CD14-positive monocyte (primary cell): ENCODE data around the gene ZSCAN22. TPM values are rescaled to one million over a fixed set of nuclear protein-coding genes. Genes with fewer than 3 reads are reported as not detected.

Experiments
- DNase-seq, 3 donors: peaks; one replicate each; pipeline ENCODE4 v3.0.0-alpha.2; 2011 to 2022
- H2AFZ ChIP-seq: 2 replicates; pipeline ENCODE4 v1.6.0; 2012; ENCODE audit warnings: mild to moderate bottlenecking, low read depth, low read length, inconsistent platforms; ENCODE audit not compliant: insufficient read depth, poor library complexity, severe bottlenecking
- H3K27ac ChIP-seq, 2 donors: 1 replicate in 1 of 2; 2 replicates in 1 of 2; pipeline ENCODE4 v1.5.1; 2012 to 2013; ENCODE audit warnings: low read length in 2 of 2, control low read depth in 1 of 2, inconsistent platforms in 1 of 2, low read depth in 1 of 2, mild to moderate bottlenecking in 1 of 2
- H3K27me3 ChIP-seq, 2 donors: one replicate each; pipeline versions ENCODE4 v1.6.0 to v1.6.1; 2011 to 2013; ENCODE audit warnings: low read length in 2 of 2; ENCODE audit not compliant: control insufficient read depth in 2 of 2, insufficient read depth in 2 of 2
- H3K36me3 ChIP-seq, 2 donors: replicated peaks in 1 of 2; 1 replicate in 1 of 2; 2 replicates in 1 of 2; pipeline versions ENCODE4 v1.5.1 to v1.6.1; 2012 to 2013; ENCODE audit warnings: low read length in 2 of 2, control low read depth in 1 of 2, inconsistent platforms in 1 of 2, mild to moderate bottlenecking in 1 of 2; ENCODE audit not compliant: insufficient read depth in 2 of 2, control insufficient read depth in 1 of 2
- H3K4me1 ChIP-seq, 2 donors: 1 replicate in 1 of 2; 2 replicates in 1 of 2; pipeline versions ENCODE4 v1.5.1 to v1.6.1; 2012 to 2013; ENCODE audit warnings: low read length in 2 of 2, control low read depth in 1 of 2, inconsistent platforms in 1 of 2, mild to moderate bottlenecking in 1 of 2, moderate library complexity in 1 of 2; ENCODE audit not compliant: insufficient read depth in 2 of 2, control insufficient read depth in 1 of 2
- H3K4me2 ChIP-seq: replicated peaks from 2 replicates; pipeline ENCODE3; 2012; ENCODE audit warnings: low read length, moderate library complexity, mild to moderate bottlenecking; ENCODE audit not compliant: poor library complexity, severe bottlenecking; ENCODE audit errors: extremely low read depth
- H3K4me3 ChIP-seq, 3 experiments: fragments of 200-600 bp in 1 of 3; sonication (generic) in 1 of 3; replicated peaks in 1 of 3; 1 replicate in 2 of 3; 2 replicates in 1 of 3; pipeline ENCODE4 v1.5.1; 2011 to 2013; ENCODE audit warnings: low read length in 3 of 3, mild to moderate bottlenecking in 3 of 3, control low read depth in 2 of 3, low read depth in 2 of 3, inconsistent platforms in 1 of 3, moderate library complexity in 1 of 3
- H3K79me2 ChIP-seq: 2 replicates; pipeline ENCODE4 v1.6.0; 2012; ENCODE audit warnings: mild to moderate bottlenecking, control low read depth, inconsistent platforms, low read length, moderate library complexity; ENCODE audit not compliant: insufficient read depth
- H3K9ac ChIP-seq: 2 replicates; pipeline ENCODE4 v1.6.0; 2017; ENCODE audit warnings: low read length, mild to moderate bottlenecking; ENCODE audit not compliant: insufficient read depth, poor library complexity, severe bottlenecking
- H3K9me3 ChIP-seq, 2 donors: replicated peaks in 1 of 2; 1 replicate in 1 of 2; 2 replicates in 1 of 2; pipeline versions ENCODE4 v1.5.1 to v1.6.1; 2012 to 2013; ENCODE audit warnings: low read length in 2 of 2, control low read depth in 1 of 2; ENCODE audit not compliant: control insufficient read depth in 1 of 2, insufficient read depth in 1 of 2
- H4K20me1 ChIP-seq: 2 replicates; pipeline ENCODE4 v1.6.0; 2012; ENCODE audit warnings: mild to moderate bottlenecking, low read length, control low read depth, moderate library complexity; ENCODE audit not compliant: insufficient read depth
- H3K27ac Mint-ChIP-seq, 7 donors: one replicate each; pipeline ENCODE4 v1.8.0; 2020; ENCODE audit warnings: mild to moderate bottlenecking in 7 of 7, mixed read lengths in 7 of 7, moderate library complexity in 6 of 7, inconsistent platforms in 2 of 7
- H3K27me3 Mint-ChIP-seq, 3 donors: one replicate each; pipeline ENCODE4 v1.8.0; 2021 to 2022; ENCODE audit warnings: low read depth in 3 of 3, mild to moderate bottlenecking in 3 of 3, mixed read lengths in 3 of 3, moderate library complexity in 3 of 3, inconsistent platforms in 1 of 3
- H3K36me3 Mint-ChIP-seq, 2 donors: one replicate each; pipeline ENCODE4 v1.8.0; 2020; ENCODE audit warnings: mixed read lengths in 2 of 2, inconsistent platforms in 1 of 2, mild to moderate bottlenecking in 1 of 2
- H3K4me1 Mint-ChIP-seq: one replicate; pipeline ENCODE4 v1.8.0; 2020; ENCODE audit warnings: mild to moderate bottlenecking, mixed read lengths
- H3K4me3 Mint-ChIP-seq, 2 donors: one replicate each; pipeline ENCODE4 v1.8.0; 2020; ENCODE audit warnings: mild to moderate bottlenecking in 2 of 2, mixed read lengths in 2 of 2, moderate library complexity in 1 of 2
- H3K9me3 Mint-ChIP-seq, 7 donors: one replicate each; pipeline ENCODE4 v1.8.0; 2020 to 2022; ENCODE audit warnings: mixed read lengths in 7 of 7, mild to moderate bottlenecking in 6 of 7, moderate library complexity in 6 of 7, inconsistent platforms in 2 of 7
- CTCF ChIP-seq: fragments of 200-600 bp; IDR thresholded peaks from one replicate; pipeline ENCODE4 v1.8.0; 2022; ENCODE audit warnings: antibody characterized with exemption, mild to moderate bottlenecking
- WGBS: methylation state at CpG from one replicate; pipeline ENCODE4 v1.1.5; 2013; ENCODE audit warnings: missing lambda C conversion rate; ENCODE audit not compliant: insufficient coverage; 5-methylcytosine and 5-hydroxymethylcytosine counted together
- intact Hi-C, 2 donors: fragments of 100-400 bp; cut with micrococcal nuclease; formaldehyde crosslinking; loops; one replicate each; pipeline versions ENCODE4 v1.15.0 to v1.15.1; 2023
- polyA plus RNA-seq, 3 donors: library from polyadenylated mRNA; depleted of rRNA in 1 of 3; unstranded in 2 of 3; stranded (reverse) in 1 of 3; fragments of 300-500 nt in 2 of 3; fragments of >200 nt in 1 of 3; fragmentation: Illumina TruSeq in 2 of 3; gene quantifications; 1 replicate in 2 of 3; 2 replicates in 1 of 3; pipeline ENCODE4 v1.2.3, GENCODE V29; 2012 to 2021

ZSCAN22 gene
- polyA plus RNA-seq, 3 donors, result 0.58 to 1.2 (median 0.99) TPM

- peaks cover 4 to 13% of the 10 kb centered on the region in 2 donors for H3K9me3 ChIP-seq
- Mint-ChIP-seq H3K36me3 (peaks cover 45 to 58% of the 10 kb centered on the region in 2 donors), H3K4me3 (no peak overlapping the region), H3K9me3 (peaks cover 2 to 17% (median 7%) of the 10 kb centered on the region in 7 donors), H3K27ac (peak overlapping the region in 1 of 7 donors; percentile 30), H3K4me1 (no peaks in the 10 kb centered on the region), H3K27me3 (peaks cover 2 to 3% (median 2%) of the 10 kb centered on the region in 3 donors)
- intact Hi-C loops, result no loop called here
- no peaks in the 10 kb centered on the region for H3K27me3 ChIP-seq
- no peak overlapping the region for H3K4me3 ChIP-seq
- H2AFZ ChIP-seq, result no peak overlapping the region
- no peaks in the 10 kb centered on the region for H4K20me1 ChIP-seq
- WGBS, result 92% methylated on average over 26 of the region's 30 CpGs
- H3K79me2 ChIP-seq, result no peaks in the 10 kb centered on the region
- peak; percentile 15 for TF ChIP-seq CTCF
- no peaks in the 10 kb centered on the region for H3K4me1 ChIP-seq
- H3K9ac ChIP-seq, result no peak overlapping the region
- H3K4me2 ChIP-seq, result no peak overlapping the region
- peaks cover 27 to 51% of the 10 kb centered on the region in 2 donors for H3K36me3 ChIP-seq
- no peak for DNase-seq
- no peak overlapping the region for H3K27ac ChIP-seq
Measured at GRCh38 chr19:58338825-58339558, 12.2 kb downstream of the ZSCAN22 start.

- Histone ChIP-seq H3K27ac (no peak overlapping the region), H3K9ac (no peak overlapping the region), H3K36me3 (no peaks in the 10 kb centered on the region), H2AFZ (no peak overlapping the region), H3K27me3 (peaks cover 0 to 26% of the 10 kb centered on the region in 2 donors), H3K9me3 (no peaks in the 10 kb centered on the region), H4K20me1 (no peaks in the 10 kb centered on the region), H3K79me2 (no peaks in the 10 kb centered on the region), H3K4me2 (no peak overlapping the region), H3K4me3 (no peak overlapping the region), H3K4me1 (peaks cover 16 to 31% of the 10 kb centered on the region in 2 donors)
- Mint-ChIP-seq H3K9me3 (peaks cover 0 to 10% (median 0%) of the 10 kb centered on the region in 7 donors), H3K4me3 (peak overlapping the region in 1 of 2 donors; percentile 36), H3K27me3 (peaks cover 10 to 29% (median 14%) of the 10 kb centered on the region in 3 donors), H3K4me1 (peaks cover 28% of the 10 kb centered on the region), H3K27ac (peak overlapping the region in 1 of 7 donors; percentile 11), H3K36me3 (peaks cover 14 to 16% of the 10 kb centered on the region in 2 donors)
- WGBS, result 93% methylated on average over 2 of the region's 5 CpGs
- intact Hi-C loops, result no loop called here
- TF ChIP-seq CTCF, result no peak
- no peak for DNase-seq
Measured at GRCh38 chr19:58345558-58345957, 18.8 kb downstream of the ZSCAN22 start.
